Endothelial cell of umbilical vein (primary cell): ENCODE measurements around the gene CHID1. TPM values are rescaled to one million over a fixed set of nuclear protein-coding genes. Genes with fewer than 3 reads are reported as not detected.

Experiments used
- BruUV-seq: library from RNA; stranded (reverse); fragments of 400-500 nt; replicated peaks from 2 replicates; lab custom pipeline; 2021; lab: Mats Ljungman, UMichigan
- CTCF ChIA-PET: fragments of 300-600, 350-600 bp; sonication (Branson Sonifier 250); formaldehyde crosslinking; loops from one replicate; lab custom pipeline; 2021; ENCODE audit warnings: antibody characterized with exemption, inconsistent platforms; lab: Charles Lee
- POLR2A ChIA-PET: fragments of 300-600, 350-600 bp; sonication (Branson Sonifier 250); formaldehyde crosslinking; loops from one replicate; lab custom pipeline; 2021; ENCODE audit warnings: antibody characterized with exemption, inconsistent platforms; lab: Charles Lee
- DNase-seq: peaks from one replicate; pipeline ENCODE4 v3.0.0-alpha.2; 2011; ENCODE audit warnings: low read depth, low spot score
- FAIRE-seq: peaks from 2 replicates; lab custom pipeline; 2011; peaks lifted over from hg19 to GRCh38; lab: Jason Lieb, UNC
- H2AFZ ChIP-seq: 2 replicates; pipeline ENCODE4 v1.6.0; 2012; ENCODE audit warnings: low read depth, low read length, control low read depth, inconsistent platforms
- H3K27ac ChIP-seq: 2 replicates; pipeline ENCODE4 v1.5.1; 2011; ENCODE audit warnings: low read depth, mild to moderate bottlenecking, control low read depth, low read length, moderate library complexity; ENCODE audit not compliant: insufficient read depth
- H3K27me3 ChIP-seq, 2 experiments: 2 replicates each; pipeline versions ENCODE4 v1.6.0 to v1.6.1; 2011; ENCODE audit warnings: low read length in 2 of 2, mixed read lengths in 1 of 2; ENCODE audit not compliant: control insufficient read depth in 2 of 2, insufficient read depth in 2 of 2
- H3K36me3 ChIP-seq, 2 experiments: 2 replicates in 1 of 2; 3 replicates in 1 of 2; pipeline ENCODE4 v1.5.1; 2011; ENCODE audit warnings: low read length in 2 of 2, mild to moderate bottlenecking in 1 of 2, moderate library complexity in 1 of 2; ENCODE audit not compliant: control insufficient read depth in 2 of 2, insufficient read depth in 2 of 2; ENCODE audit errors: extremely low read depth in 1 of 2
- H3K4me1 ChIP-seq: 3 replicates; pipeline ENCODE4 v1.5.1; 2011; ENCODE audit warnings: mild to moderate bottlenecking, low read length; ENCODE audit not compliant: control insufficient read depth, insufficient read depth; ENCODE audit errors: extremely low read depth
- H3K4me2 ChIP-seq: 2 replicates; pipeline ENCODE4 v1.6.1; 2011; ENCODE audit warnings: low read length, control low read depth, mixed read lengths; ENCODE audit not compliant: insufficient read depth
- H3K4me3 ChIP-seq, 3 experiments: fragments of 200-600 bp in 1 of 3; sonication (generic), shearing (Covaris generic) in 1 of 3; replicated peaks in 1 of 3; 2 replicates each; pipeline ENCODE4 v1.5.1; 2011 to 2016; ENCODE audit warnings: control low read depth in 3 of 3, low read length in 3 of 3, mild to moderate bottlenecking in 2 of 3, inconsistent platforms in 1 of 3, low read depth in 1 of 3, moderate library complexity in 1 of 3; ENCODE audit not compliant: insufficient read depth in 1 of 3
- H3K79me2 ChIP-seq: 2 replicates; pipeline ENCODE4 v1.6.0; 2012; ENCODE audit warnings: low read length, inconsistent platforms; ENCODE audit not compliant: control insufficient read depth, insufficient read depth
- H3K9ac ChIP-seq: replicated peaks from 2 replicates; pipeline ENCODE3; 2011; ENCODE audit warnings: low read length, control low read depth; ENCODE audit not compliant: insufficient read depth; ENCODE audit errors: extremely low read depth
- H3K9me1 ChIP-seq: replicated peaks from 3 replicates; pipeline ENCODE4 v1.6.0; 2011; ENCODE audit warnings: mild to moderate bottlenecking, low read length; ENCODE audit not compliant: control insufficient read depth, insufficient read depth; ENCODE audit errors: extremely low read depth
- H3K9me3 ChIP-seq: replicated peaks from 2 replicates; pipeline ENCODE4 v1.5.1; 2012; ENCODE audit warnings: low read length, inconsistent platforms; ENCODE audit not compliant: control insufficient read depth, insufficient read depth
- H4K20me1 ChIP-seq: replicated peaks from 2 replicates; pipeline ENCODE3; 2011; ENCODE audit warnings: mild to moderate bottlenecking, low read length; ENCODE audit not compliant: control insufficient read depth, insufficient read depth; ENCODE audit errors: extremely low read depth
- EZH2 ChIP-seq: IDR thresholded peaks from 2 replicates; pipeline ENCODE4 v1.6.1; 2012; ENCODE audit warnings: borderline replicate concordance, low read depth, mild to moderate bottlenecking, moderate library complexity, low read length, inconsistent platforms; ENCODE audit not compliant: severe bottlenecking
- FOS ChIP-seq: IDR thresholded peaks from 2 replicates; pipeline ENCODE4 v1.6.1; 2011; ENCODE audit warnings: mild to moderate bottlenecking, low read length, moderate library complexity, borderline replicate concordance; ENCODE audit not compliant: insufficient read depth
- GATA2 ChIP-seq: IDR thresholded peaks from 2 replicates; pipeline ENCODE4 v1.7.0; 2011; ENCODE audit warnings: low read depth, mild to moderate bottlenecking, moderate library complexity, mixed read lengths, low read length; ENCODE audit not compliant: insufficient read length, insufficient read depth
- JUN ChIP-seq: IDR thresholded peaks from 2 replicates; pipeline ENCODE4 v1.6.1; 2011; ENCODE audit warnings: borderline replicate concordance, low read depth; ENCODE audit not compliant: insufficient read length, insufficient read depth
- MYC ChIP-seq: IDR thresholded peaks from one replicate; pipeline ENCODE4 v1.6.1; 2011; ENCODE audit warnings: mild to moderate bottlenecking, low read depth, low read length
- POLR2A ChIP-seq: IDR thresholded peaks from 2 replicates; pipeline ENCODE4 v1.6.1; 2012; ENCODE audit warnings: low read depth, mild to moderate bottlenecking, control low read depth, low read length
- POLR2AphosphoS5 ChIP-seq: IDR thresholded peaks from 2 replicates; pipeline ENCODE4 v1.6.1; 2012; ENCODE audit warnings: low read depth, mild to moderate bottlenecking, control low read depth, low read length, moderate library complexity; ENCODE audit not compliant: insufficient read depth
- dilution Hi-C: fragments of 300-500 bp; cut with MboI; formaldehyde crosslinking; loops from one replicate; pipeline ENCODE4 v1.15.0; 2019; ENCODE audit warnings: low sequenced_read_pairs; ENCODE audit not compliant: extremely low pct_ligation_motif_present
- intact Hi-C: fragments of 100-400 bp; cut with micrococcal nuclease; formaldehyde crosslinking; loops from one replicate; pipeline ENCODE4 v1.10.0; 2022
- polyA plus RNA-seq, 4 experiments: library from polyadenylated mRNA; depleted of rRNA in 3 of 4; stranded (reverse) in 3 of 4; unstranded in 1 of 4; fragments of >200 nt; gene quantifications; 2 replicates each; pipeline versions ENCODE4 v1.2.1 to v1.2.3, GENCODE V29; 2011 to 2012; ENCODE audit warnings: missing spikeins in 1 of 4
- total RNA-seq: library from RNA; stranded (reverse); gene quantifications from 2 replicates; pipeline ENCODE4 v1.2.3, GENCODE V29; 2021
- TF ChIP-seq, protein P1 (sequence below): IDR thresholded peaks from 2 replicates; pipeline ENCODE4 v1.6.1; 2011; ENCODE audit not compliant: insufficient read depth, insufficient read length
- TF ChIP-seq, protein P2 (sequence below), 2 donors: IDR thresholded peaks; 1 replicate in 1 of 2; 2 replicates in 1 of 2; pipeline ENCODE4 v1.5.1; 2011; ENCODE audit warnings: low read length in 2 of 2, mild to moderate bottlenecking in 2 of 2, moderate library complexity in 2 of 2, control low read depth in 1 of 2, inconsistent platforms in 1 of 2, low read depth in 1 of 2; ENCODE audit not compliant: insufficient read depth in 1 of 2; ENCODE audit errors: extremely low read depth in 1 of 2

The CHID1 gene
- total and polyA plus RNA-seq, 2 donors (not counting 3 experiments of a cell fraction or from before 2014, with no cell fraction given): 89.8 to 107 TPM

DNA sequence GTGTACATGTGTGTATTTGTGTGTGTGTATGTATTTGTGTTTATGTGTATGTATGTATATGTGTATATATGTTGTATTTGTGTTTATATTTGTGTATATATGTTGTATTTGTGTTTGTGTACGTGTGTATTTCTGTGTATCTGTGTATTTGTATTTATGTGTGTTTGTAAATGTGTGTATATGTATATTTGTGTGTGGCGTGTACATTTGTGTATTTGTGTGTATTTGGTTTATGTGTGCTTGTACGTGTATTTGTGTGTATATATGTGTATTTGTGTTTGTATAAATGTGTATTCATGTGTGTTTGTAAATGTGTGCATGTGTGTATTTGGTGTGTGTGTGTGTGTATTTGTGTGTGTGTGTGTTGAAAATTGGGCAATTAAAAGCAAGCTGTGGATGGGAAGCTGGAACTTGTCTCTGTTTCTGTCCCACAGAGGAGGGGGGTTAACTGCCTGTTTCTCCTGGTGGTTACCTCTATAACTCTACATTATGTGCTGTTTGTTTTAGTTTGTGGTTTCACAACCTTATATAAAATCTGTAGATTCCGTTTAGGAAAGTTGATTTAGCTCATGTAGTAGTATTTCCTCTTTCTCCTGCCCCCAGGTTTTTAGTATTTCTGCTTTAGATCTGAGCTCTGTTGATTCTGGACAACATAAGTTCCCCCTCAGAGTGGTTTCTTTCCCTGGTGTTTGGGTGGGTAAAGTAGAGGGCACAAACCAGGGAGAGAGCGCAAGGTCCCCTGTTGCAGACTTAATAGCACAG is 44.0 kb upstream of the CHID1 start:
- Histone ChIP-seq H3K9me1 (no peaks in the 10 kb centered on the region), H3K4me2 (no peak overlapping the region), H3K9ac (no peak overlapping the region), H3K4me1 (no peaks in the 10 kb centered on the region), H3K4me3 (no peak overlapping the region), H3K27ac (no peak overlapping the region), H4K20me1 (peaks cover 2% of the 10 kb centered on the region), H3K9me3 (no peaks in the 10 kb centered on the region), H3K79me2 (peaks cover 51% of the 10 kb centered on the region), H2AFZ (no peak overlapping the region), H3K27me3 (no peaks in the 10 kb centered on the region), H3K36me3 (peaks cover 0 to 10% of the 10 kb centered on the region in 2 experiments)
- intact Hi-C loops (no loop called here), dilution Hi-C loops (no loop called here)
- BruUV-seq: no TSS peak
- ChIA-PET CTCF (interaction anchor here (0.8 to 1.7 kb wide), 2 partner anchors 10 to 30 kb away, joined by 3 to 4 read pairs; no protein-coding TSS in a partner anchor), POLR2A (no interaction called here)
- DNase-seq: no peak
- no peak for TF ChIP-seq GATA2
- TF ChIP-seq, protein P1, sequence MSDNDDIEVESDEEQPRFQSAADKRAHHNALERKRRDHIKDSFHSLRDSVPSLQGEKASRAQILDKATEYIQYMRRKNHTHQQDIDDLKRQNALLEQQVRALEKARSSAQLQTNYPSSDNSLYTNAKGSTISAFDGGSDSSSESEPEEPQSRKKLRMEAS: no peak
- no peak for TF ChIP-seq FOS
- TF ChIP-seq MYC: no peak
- TF ChIP-seq, protein P2, sequence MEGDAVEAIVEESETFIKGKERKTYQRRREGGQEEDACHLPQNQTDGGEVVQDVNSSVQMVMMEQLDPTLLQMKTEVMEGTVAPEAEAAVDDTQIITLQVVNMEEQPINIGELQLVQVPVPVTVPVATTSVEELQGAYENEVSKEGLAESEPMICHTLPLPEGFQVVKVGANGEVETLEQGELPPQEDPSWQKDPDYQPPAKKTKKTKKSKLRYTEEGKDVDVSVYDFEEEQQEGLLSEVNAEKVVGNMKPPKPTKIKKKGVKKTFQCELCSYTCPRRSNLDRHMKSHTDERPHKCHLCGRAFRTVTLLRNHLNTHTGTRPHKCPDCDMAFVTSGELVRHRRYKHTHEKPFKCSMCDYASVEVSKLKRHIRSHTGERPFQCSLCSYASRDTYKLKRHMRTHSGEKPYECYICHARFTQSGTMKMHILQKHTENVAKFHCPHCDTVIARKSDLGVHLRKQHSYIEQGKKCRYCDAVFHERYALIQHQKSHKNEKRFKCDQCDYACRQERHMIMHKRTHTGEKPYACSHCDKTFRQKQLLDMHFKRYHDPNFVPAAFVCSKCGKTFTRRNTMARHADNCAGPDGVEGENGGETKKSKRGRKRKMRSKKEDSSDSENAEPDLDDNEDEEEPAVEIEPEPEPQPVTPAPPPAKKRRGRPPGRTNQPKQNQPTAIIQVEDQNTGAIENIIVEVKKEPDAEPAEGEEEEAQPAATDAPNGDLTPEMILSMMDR (IDR thresholded peaks at IDR 0.05; ENCODE audit: extremely low read depth in 1 of 2, insufficient read depth in 1 of 2, low read depth in 1 of 2, low read length in 2 of 2): no peak
- TF ChIP-seq POLR2AphosphoS5: no peak
- no peak for TF ChIP-seq POLR2A
- TF ChIP-seq EZH2: no peak
- TF ChIP-seq JUN: no peak
- peak; percentile 21 for FAIRE-seq
